22Rv1 (cell line): ENCODE data around the gene MICOS13.

Experiments
- H3K27ac ChIP-seq: fragments of 450-650 bp; 2 replicates; pipeline ENCODE4 v1.5.1; 2017
- CTCF ChIP-seq: fragments of 450-650 bp; IDR thresholded peaks from 2 replicates; pipeline ENCODE4 v1.5.1; 2017; ENCODE audit warnings: mild to moderate bottlenecking
- ZFX ChIP-seq: fragments of 450-650 bp; IDR thresholded peaks from 2 replicates; pipeline ENCODE4 v1.6.1; 2017; ENCODE audit warnings: antibody characterized with exemption, borderline replicate concordance

MICOS13 gene

GRCh38 chr19:5665781-5666513 is 14.4 kb downstream of the MICOS13 start:
- no peak for TF ChIP-seq ZFX
- no peak for TF ChIP-seq CTCF
- H3K27ac ChIP-seq, result no peak overlapping the region

GRCh38 chr19:5664515-5664914 is 15.8 kb downstream of the MICOS13 start:
- TF ChIP-seq ZFX (no peak), CTCF (no peak)
- H3K27ac ChIP-seq, result no peak overlapping the region

DNA sequence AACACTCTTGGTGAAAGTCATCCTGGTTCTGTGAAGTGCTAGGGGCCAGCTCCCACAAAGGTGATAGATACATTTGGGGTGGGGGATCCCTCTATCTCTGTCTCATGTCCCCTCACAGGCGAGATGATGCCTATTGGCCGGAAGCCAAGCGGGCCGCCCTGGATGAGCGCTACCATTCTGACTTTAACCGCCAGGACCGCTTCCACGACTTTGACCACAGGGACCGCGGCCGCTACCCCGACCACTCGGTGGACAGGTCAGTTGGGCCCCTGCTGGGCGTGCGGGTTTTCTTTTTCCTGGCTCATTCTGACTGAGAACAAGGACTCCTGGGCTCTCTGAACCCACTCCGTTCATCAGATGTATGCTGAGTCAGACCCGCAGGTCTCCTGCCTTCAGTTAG is 16.4 kb downstream of the MICOS13 start:
- TF ChIP-seq CTCF, result no peak
- no peak for TF ChIP-seq ZFX
- H3K27ac ChIP-seq, result no peak overlapping the region

DNA sequence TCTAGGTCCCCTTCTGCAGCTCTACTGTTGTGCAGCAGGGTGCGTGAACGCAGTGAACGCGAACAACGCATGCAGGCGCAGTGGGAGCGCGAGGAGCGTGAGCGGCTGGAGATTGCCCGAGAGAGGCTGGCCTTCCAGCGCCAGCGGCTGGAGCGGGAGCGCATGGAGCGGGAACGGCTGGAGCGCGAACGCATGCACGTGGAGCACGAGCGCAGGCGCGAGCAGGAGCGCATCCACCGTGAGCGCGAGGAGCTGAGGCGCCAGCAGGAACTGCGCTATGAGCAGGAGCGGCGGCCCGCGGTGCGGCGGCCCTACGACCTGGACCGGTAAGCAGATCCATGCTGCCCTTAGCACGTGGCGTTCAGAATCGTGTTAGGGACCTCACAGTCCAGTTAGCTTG is 18.8 kb downstream of the MICOS13 start:
- TF ChIP-seq ZFX, result no peak
- TF ChIP-seq CTCF, result no peak
- H3K27ac ChIP-seq, result no peak overlapping the region

DNA sequence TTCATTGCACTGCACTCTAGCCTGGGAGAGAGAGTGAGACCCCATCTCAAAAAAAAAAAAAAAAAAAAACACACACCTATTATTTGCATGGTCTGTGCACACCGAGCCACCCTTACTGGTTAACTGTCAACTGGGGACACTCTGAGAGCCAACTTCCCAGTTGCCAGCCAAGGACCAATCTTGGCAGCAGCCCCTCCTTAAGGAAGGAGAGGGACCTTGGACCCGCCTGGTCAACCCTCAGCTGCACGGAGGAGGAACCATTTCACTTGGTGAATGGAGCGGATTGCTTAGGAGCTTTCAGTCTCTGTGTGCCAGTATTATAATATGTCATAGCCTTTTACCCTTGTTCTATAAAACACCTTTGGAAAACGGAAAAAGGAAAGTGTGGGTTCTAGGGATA is 24.9 kb downstream of the MICOS13 start:
- no peak for TF ChIP-seq CTCF
- no peak for TF ChIP-seq ZFX
- H3K27ac ChIP-seq, result no peak overlapping the region

DNA sequence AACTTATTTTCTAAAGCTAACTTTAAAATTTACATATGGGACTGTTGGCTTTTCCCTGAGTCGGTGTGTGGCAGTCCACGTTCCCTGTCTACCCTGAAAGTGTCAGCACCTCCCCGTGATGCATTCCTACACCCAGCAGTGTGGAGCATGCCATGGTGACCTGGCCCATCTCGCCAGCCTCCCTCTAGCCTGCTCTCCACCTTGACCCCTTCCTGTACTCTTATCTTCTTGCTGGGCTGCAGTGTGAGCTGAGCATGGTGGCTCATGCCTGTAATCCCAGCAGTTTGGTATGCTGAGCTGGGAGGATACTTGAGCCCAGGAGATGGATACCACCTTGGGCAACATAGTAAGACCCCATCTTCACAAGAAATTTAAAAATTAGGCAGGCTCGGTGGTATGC is 25.4 kb downstream of the MICOS13 start:
- no peak for TF ChIP-seq ZFX
- TF ChIP-seq CTCF, result no peak
- H3K27ac ChIP-seq, result no peak overlapping the region

- H3K27ac ChIP-seq, result no peak overlapping the region
- no peak for TF ChIP-seq CTCF
- TF ChIP-seq ZFX, result no peak
These were observed 28.1 kb downstream of the MICOS13 start for GRCh38 chr19:5652261-5652660.
